Endothelial cell of umbilical vein (primary cell): Measurements from ENCODE around the gene DNAI1.

Source experiments
- EZH2 ChIP-seq: IDR thresholded peaks from 2 replicates; pipeline ENCODE4 v1.6.1; 2012; ENCODE audit warnings: borderline replicate concordance, low read depth, mild to moderate bottlenecking, moderate library complexity, low read length, inconsistent platforms; ENCODE audit not compliant: severe bottlenecking
- JUN ChIP-seq: IDR thresholded peaks from 2 replicates; pipeline ENCODE4 v1.6.1; 2011; ENCODE audit warnings: borderline replicate concordance, low read depth; ENCODE audit not compliant: insufficient read length, insufficient read depth
- TF ChIP-seq, protein P1 (sequence below), 2 donors: IDR thresholded peaks; 1 replicate in 1 of 2; 2 replicates in 1 of 2; pipeline ENCODE4 v1.5.1; 2011; ENCODE audit warnings: low read length in 2 of 2, mild to moderate bottlenecking in 2 of 2, moderate library complexity in 2 of 2, control low read depth in 1 of 2, inconsistent platforms in 1 of 2, low read depth in 1 of 2; ENCODE audit not compliant: insufficient read depth in 1 of 2; ENCODE audit errors: extremely low read depth in 1 of 2

- TF ChIP-seq, protein P1, sequence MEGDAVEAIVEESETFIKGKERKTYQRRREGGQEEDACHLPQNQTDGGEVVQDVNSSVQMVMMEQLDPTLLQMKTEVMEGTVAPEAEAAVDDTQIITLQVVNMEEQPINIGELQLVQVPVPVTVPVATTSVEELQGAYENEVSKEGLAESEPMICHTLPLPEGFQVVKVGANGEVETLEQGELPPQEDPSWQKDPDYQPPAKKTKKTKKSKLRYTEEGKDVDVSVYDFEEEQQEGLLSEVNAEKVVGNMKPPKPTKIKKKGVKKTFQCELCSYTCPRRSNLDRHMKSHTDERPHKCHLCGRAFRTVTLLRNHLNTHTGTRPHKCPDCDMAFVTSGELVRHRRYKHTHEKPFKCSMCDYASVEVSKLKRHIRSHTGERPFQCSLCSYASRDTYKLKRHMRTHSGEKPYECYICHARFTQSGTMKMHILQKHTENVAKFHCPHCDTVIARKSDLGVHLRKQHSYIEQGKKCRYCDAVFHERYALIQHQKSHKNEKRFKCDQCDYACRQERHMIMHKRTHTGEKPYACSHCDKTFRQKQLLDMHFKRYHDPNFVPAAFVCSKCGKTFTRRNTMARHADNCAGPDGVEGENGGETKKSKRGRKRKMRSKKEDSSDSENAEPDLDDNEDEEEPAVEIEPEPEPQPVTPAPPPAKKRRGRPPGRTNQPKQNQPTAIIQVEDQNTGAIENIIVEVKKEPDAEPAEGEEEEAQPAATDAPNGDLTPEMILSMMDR (IDR thresholded peaks at IDR 0.05; ENCODE audit: extremely low read depth in 1 of 2, insufficient read depth in 1 of 2, low read depth in 1 of 2, low read length in 2 of 2): no peak
- TF ChIP-seq JUN (no peak), EZH2 (no peak)
Measured at GRCh38 chr9:34522971-34523797, 64.6 kb downstream of the DNAI1 start, which contains the start of gene ENHO.
